Measurements from ENCODE around the gene SMCO2. TPM values are rescaled to one million over a fixed set of nuclear protein-coding genes. Genes with fewer than 3 reads are reported as not detected.

The SMCO2 gene
- total and polyA plus RNA-seq, 4 donors: 0.40 to 2.2 (median 1.2) TPM

DNA sequence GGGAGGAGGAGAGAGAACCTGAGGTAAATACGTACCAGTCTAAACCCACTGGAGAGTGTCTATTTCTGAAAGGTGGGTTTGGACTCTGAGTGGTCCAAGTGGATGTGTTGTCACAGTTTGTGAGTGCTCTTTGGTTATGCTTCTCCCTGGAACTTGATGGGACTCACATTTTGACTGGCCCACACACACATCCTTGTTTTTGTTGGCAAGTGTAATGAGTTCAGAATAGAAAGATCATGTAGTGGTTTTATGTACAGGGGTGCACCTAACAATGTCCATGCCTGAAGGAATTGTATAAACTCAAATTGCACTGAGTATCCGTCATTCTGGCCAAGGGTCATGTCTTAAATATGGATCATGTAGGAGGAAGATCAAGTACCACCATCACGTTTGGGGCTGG, 82.3 kb downstream of the SMCO2 start:
- WGBS (ENCODE audit: insufficient coverage): 82% methylated on average over 2 of the region's 3 CpGs
- no peak for DNase-seq (ENCODE audit: low read depth in 4 of 6, low spot score in 6 of 6)
- Histone ChIP-seq H3K4me1 (ENCODE audit: control insufficient read depth, insufficient read depth, low read length) (peaks cover 3% of the 10 kb centered on the region), H3K27me3 (ENCODE audit: control insufficient read depth, insufficient read depth, low read length) (no peaks in the 10 kb centered on the region), H3K36me3 (ENCODE audit: control insufficient read depth, insufficient read depth, low read length) (no peaks in the 10 kb centered on the region), H3K4me3 (ENCODE audit: low read depth, low read length) (no peak overlapping the region), H3K27ac (ENCODE audit: low read depth, low read length) (no peak overlapping the region), H3K9me3 (ENCODE audit: control insufficient read depth, insufficient read depth, low read length) (no peaks in the 10 kb centered on the region)

DNA sequence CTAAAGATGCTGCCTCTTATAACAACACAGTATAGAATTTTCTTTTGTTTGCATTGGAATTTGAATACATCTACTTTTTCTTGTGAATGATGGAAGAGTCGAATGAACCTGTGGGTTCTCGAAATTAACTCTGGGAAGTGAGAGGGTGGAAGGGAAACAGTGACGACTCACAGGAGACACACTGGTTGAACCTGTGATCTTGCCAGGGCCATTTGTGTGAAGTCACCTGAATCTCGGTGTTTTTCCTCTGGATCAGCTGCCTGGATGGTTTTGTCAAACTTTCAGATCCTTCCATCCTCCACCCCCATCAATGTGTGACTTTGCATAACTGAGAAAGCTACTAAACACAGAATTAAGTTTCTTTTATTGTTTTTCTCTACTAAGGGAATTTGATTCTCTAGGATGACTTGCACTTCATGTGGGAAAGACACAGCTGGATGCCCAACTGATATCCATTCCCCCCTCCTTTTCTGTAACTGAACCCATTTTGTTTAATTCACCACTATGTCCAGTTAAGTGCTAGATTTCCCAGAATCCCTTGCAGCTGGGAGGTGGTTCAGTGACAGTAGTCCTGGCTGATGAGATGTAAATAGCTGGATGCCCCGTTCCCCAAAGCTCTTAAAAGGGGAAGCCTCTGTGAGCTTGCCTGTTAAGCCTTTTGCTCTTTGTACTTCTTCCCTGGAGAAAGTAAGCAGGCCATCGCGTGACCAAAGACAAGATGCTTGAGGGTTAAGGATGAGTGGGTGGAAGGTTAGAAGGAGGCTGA, 83.8 kb downstream of the SMCO2 start:
- H3K27ac ChIP-seq (ENCODE audit: low read depth, low read length): no peak overlapping the region
- 77% methylated on average over 3 of the region's 7 CpGs for WGBS (ENCODE audit: insufficient coverage)

DNA sequence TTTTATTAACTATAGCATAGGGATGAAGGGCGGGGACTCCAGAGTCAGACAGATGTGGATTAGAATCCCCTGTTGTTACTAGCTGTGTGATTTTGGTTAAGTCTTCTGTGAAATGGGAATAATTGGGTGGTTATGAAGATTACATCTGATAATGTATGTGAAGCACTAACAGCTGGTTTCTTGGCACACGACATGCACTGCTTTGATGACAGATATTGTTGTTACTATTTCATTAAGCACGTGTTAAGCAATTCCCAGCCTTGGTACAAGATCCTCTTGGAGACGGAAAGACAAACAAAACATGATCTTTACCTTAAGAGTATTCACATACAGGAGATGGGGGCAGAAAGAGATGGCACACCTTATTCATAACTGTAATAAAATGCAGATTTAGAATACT, 85.4 kb downstream of the SMCO2 start:
- Histone ChIP-seq H3K4me3 (ENCODE audit: low read depth, low read length) (no peak overlapping the region), H3K36me3 (ENCODE audit: control insufficient read depth, insufficient read depth, low read length) (no peaks in the 10 kb centered on the region), H3K27me3 (ENCODE audit: control insufficient read depth, insufficient read depth, low read length) (no peaks in the 10 kb centered on the region), H3K27ac (ENCODE audit: low read depth, low read length) (no peak overlapping the region), H3K9me3 (ENCODE audit: control insufficient read depth, insufficient read depth, low read length) (no peaks in the 10 kb centered on the region), H3K4me1 (ENCODE audit: control insufficient read depth, insufficient read depth, low read length) (peaks cover 3% of the 10 kb centered on the region)
- no peak for DNase-seq (ENCODE audit: low read depth in 4 of 6, low spot score in 6 of 6)
- no CpG with 5 or more reads among the region's 4 CpGs for WGBS (ENCODE audit: insufficient coverage)

More for the DNA sequence above, 83.8 kb downstream of the SMCO2 start:
- Histone ChIP-seq H3K4me3 (ENCODE audit: low read depth, low read length) (no peak overlapping the region), H3K4me1 (ENCODE audit: control insufficient read depth, insufficient read depth, low read length) (peaks cover 3% of the 10 kb centered on the region), H3K36me3 (ENCODE audit: control insufficient read depth, insufficient read depth, low read length) (no peaks in the 10 kb centered on the region), H3K27me3 (ENCODE audit: control insufficient read depth, insufficient read depth, low read length) (no peaks in the 10 kb centered on the region), H3K9me3 (ENCODE audit: control insufficient read depth, insufficient read depth, low read length) (no peaks in the 10 kb centered on the region)
- no peak for DNase-seq (ENCODE audit: low read depth in 4 of 6, low spot score in 6 of 6)

DNA sequence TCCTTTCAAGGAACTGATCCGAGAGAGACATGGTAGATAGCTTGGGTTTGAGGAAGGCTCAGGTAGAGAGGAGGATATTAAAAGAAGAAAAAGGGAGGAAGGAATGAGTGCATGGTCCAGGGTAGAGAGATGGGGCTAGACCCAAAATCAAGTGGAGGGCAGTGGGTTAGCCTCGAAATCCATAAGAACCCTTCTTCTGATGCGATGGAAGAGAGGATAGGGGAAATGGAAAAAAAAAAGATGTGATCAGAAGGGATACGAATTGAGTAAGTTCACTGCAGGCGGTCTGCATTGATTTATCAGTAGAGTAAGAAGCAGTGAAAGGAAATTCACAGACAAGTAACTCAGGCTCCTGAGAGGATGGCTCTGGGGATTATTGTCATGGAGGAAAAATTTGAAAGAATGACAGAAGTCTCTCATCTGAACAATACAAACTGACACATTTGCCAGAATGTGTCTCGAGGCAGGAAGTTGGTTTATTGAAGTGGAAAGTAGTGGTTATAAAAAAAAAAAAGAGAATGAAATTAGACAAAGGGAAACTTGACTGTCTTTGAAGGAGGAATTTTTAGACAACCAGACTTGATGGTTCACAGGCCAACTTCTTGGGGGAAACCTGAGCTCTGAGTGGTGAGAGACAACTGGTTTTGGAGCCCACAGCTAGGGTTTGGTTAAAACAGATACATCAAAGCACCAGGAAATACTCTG, 87.7 kb downstream of the SMCO2 start:
- no peaks in the 10 kb centered on the region for H3K4me1 ChIP-seq (ENCODE audit: control insufficient read depth, insufficient read depth, low read length)
- no peaks in the 10 kb centered on the region for H3K27me3 ChIP-seq (ENCODE audit: control insufficient read depth, insufficient read depth, low read length)
- H3K4me3 ChIP-seq (ENCODE audit: low read depth, low read length): no peak overlapping the region
- no peak overlapping the region for H3K27ac ChIP-seq (ENCODE audit: low read depth, low read length)
- no peaks in the 10 kb centered on the region for H3K36me3 ChIP-seq (ENCODE audit: control insufficient read depth, insufficient read depth, low read length)
- no peak for DNase-seq (ENCODE audit: low read depth in 4 of 6, low spot score in 6 of 6)
- H3K9me3 ChIP-seq (ENCODE audit: control insufficient read depth, insufficient read depth, low read length): no peaks in the 10 kb centered on the region
- 85% methylated on average over 6 of the region's 6 CpGs for WGBS (ENCODE audit: insufficient coverage)

DNA sequence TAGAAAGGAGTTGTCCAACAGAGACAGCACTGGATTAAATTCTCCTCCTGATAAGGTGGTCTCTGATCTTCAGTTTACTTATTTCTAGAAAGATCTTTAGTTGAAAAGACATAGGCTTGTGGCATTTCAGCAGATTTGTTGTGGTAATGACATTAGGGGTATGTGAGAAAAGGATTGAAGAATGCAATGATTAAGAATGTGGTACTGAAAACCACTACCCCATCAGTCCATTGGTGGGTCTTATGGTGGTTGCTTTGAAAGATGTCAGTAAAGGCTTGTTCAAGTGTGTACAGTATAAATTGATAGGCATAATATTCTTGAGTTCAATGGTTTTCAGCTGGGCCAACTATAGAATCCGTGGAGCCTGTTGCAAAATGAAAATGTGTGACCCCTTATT, 88.2 kb downstream of the SMCO2 start:
- DNase-seq (ENCODE audit: low read depth in 4 of 6, low spot score in 6 of 6): no peak
- Histone ChIP-seq H3K4me1 (ENCODE audit: control insufficient read depth, insufficient read depth, low read length) (no peaks in the 10 kb centered on the region), H3K27ac (ENCODE audit: low read depth, low read length) (no peak overlapping the region), H3K4me3 (ENCODE audit: low read depth, low read length) (no peak overlapping the region), H3K27me3 (ENCODE audit: control insufficient read depth, insufficient read depth, low read length) (no peaks in the 10 kb centered on the region), H3K36me3 (ENCODE audit: control insufficient read depth, insufficient read depth, low read length) (no peaks in the 10 kb centered on the region), H3K9me3 (ENCODE audit: control insufficient read depth, insufficient read depth, low read length) (no peaks in the 10 kb centered on the region)
- no CpG with 5 or more reads among the region's 1 CpG for WGBS (ENCODE audit: insufficient coverage)

DNA sequence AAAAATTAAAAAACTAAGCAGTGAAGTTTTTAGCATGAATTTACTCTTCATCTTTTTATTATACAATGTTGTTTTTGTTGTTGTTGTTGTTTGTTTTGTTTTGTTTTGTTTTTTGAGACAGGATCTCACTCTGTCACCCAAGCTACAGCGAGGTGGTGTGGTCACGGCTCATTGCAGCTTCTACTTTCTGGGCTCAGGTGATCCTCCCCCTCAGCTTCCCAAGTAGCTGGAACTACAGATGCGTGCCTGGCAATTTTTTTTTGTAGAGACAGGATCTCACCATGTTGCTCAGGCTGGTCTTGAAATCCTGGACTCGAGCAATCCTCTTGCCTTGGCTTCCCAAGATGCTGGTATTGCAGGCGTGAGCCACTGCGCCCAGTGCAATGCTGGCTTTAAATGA, 88.8 kb downstream of the SMCO2 start:
- Histone ChIP-seq H3K4me3 (ENCODE audit: low read depth, low read length) (no peak overlapping the region), H3K27ac (ENCODE audit: low read depth, low read length) (no peak overlapping the region), H3K27me3 (ENCODE audit: control insufficient read depth, insufficient read depth, low read length) (no peaks in the 10 kb centered on the region), H3K9me3 (ENCODE audit: control insufficient read depth, insufficient read depth, low read length) (no peaks in the 10 kb centered on the region), H3K36me3 (ENCODE audit: control insufficient read depth, insufficient read depth, low read length) (no peaks in the 10 kb centered on the region), H3K4me1 (ENCODE audit: control insufficient read depth, insufficient read depth, low read length) (no peaks in the 10 kb centered on the region)
- DNase-seq (ENCODE audit: low read depth in 4 of 6, low spot score in 6 of 6): no peak
- WGBS (ENCODE audit: insufficient coverage): 94% methylated on average over 3 of the region's 6 CpGs

DNA sequence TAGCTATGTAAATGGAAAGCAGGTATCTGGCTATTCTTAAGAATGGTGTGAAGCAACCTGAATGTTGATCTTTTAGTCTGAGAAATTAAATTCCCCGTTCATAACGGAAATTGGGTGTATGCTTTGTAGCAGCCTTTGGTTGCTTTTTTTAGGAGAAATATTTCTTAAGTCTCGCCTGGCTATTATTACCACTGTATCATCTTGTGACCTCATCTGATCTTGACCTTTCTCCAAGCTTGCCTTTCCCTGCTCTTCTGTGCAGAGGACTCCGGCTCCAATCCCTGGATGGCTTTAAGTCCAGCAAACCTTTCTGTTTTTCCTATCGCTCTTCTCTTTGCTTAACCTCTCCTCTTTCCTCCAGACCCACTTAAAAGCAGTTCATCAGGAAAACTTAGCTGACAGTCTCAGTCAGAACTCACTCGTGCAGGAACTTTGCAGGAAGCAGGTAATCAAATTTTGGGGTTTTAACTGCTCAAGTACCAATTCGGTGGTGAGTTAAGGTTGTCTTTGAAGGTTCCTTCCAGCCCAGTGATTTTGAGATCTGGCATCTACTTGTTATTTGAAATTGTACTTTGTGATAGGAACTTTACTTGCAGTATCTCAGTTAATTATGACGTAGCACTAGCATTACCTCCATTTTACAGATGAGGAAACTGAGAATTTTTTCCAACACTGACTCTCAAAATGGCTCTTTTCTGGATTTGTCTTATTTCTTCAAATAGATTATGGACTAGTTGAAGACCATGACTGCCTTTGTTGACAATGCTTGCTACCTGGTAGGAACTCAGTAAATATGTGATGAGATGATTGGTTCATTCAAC, 91.5 kb downstream of the SMCO2 start:
- no peaks in the 10 kb centered on the region for H3K36me3 ChIP-seq (ENCODE audit: control insufficient read depth, insufficient read depth, low read length)
- no peaks in the 10 kb centered on the region for H3K4me1 ChIP-seq (ENCODE audit: control insufficient read depth, insufficient read depth, low read length)
- no peak overlapping the region for H3K4me3 ChIP-seq (ENCODE audit: low read depth, low read length)
- 82% methylated on average over 3 of the region's 8 CpGs for WGBS (ENCODE audit: insufficient coverage)
- H3K9me3 ChIP-seq (ENCODE audit: control insufficient read depth, insufficient read depth, low read length): no peaks in the 10 kb centered on the region
- DNase-seq (ENCODE audit: low read depth in 4 of 6, low spot score in 6 of 6): no peak
- no peaks in the 10 kb centered on the region for H3K27me3 ChIP-seq (ENCODE audit: control insufficient read depth, insufficient read depth, low read length)
- H3K27ac ChIP-seq (ENCODE audit: low read depth, low read length): no peak overlapping the region

DNA sequence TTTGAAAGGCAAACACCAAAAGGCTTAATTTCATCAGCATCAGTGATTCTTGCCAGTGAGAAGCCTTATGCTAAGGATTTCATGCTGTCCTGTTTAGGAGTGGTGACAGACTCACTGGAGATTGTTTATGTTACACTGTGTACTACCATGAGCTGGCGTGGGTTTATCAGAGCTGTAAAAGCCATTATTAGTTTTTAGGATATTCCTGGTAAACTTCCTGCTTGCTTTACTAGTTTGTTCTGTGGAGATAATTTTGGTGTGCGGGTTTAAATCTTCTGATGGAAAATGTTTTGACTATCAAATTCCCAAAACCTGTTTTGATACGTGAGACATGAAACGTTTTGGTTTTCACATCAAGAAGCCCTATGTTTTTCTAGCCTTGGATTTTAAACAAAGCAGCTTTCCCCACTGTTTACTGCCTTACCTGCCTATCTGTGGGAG, 92.7 kb downstream of the SMCO2 start:
- DNase-seq (ENCODE audit: low read depth in 4 of 6, low spot score in 6 of 6): no peak
- Histone ChIP-seq H3K27me3 (ENCODE audit: control insufficient read depth, insufficient read depth, low read length) (no peaks in the 10 kb centered on the region), H3K4me3 (ENCODE audit: low read depth, low read length) (no peak overlapping the region), H3K36me3 (ENCODE audit: control insufficient read depth, insufficient read depth, low read length) (no peaks in the 10 kb centered on the region), H3K27ac (ENCODE audit: low read depth, low read length) (no peak overlapping the region), H3K9me3 (ENCODE audit: control insufficient read depth, insufficient read depth, low read length) (no peaks in the 10 kb centered on the region), H3K4me1 (ENCODE audit: control insufficient read depth, insufficient read depth, low read length) (no peaks in the 10 kb centered on the region)
- WGBS (ENCODE audit: insufficient coverage): 71% methylated on average over 1 of the region's 4 CpGs

DNA sequence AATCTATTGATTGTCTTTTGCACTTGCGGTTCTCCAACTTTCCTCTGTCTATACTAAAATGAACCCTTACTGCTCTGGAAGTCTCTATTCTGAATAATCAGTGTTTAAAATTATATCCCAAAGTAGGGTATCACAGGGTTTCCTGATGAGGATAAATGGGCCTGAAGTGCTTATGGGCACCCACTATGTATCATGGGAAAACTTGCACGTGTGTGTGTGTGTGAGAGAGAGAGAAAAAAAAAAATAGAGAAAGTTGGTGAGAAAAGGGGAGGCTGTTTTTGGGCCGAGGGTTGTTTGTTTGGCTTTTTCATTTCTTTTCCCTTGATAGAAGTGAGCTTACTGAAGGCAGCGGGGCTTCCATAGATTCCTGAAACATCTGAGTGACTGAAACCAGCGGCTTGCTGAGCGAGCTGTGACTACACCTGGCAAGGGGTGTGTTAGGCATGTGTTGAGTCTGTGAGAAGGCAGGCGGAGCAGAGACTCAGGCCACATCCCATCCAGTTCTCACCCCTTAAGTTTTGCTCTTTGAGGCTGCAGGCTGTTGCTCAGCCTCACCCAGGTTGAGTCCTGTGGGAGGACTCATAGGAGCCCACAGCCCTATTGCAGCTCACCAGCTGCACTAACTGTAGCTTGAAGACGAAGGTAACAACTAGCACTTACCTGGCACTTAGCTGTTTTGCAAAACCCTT, 94.6 kb downstream of the SMCO2 start:
- H3K27me3 ChIP-seq (ENCODE audit: control insufficient read depth, insufficient read depth, low read length): no peaks in the 10 kb centered on the region
- H3K4me3 ChIP-seq (ENCODE audit: low read depth, low read length): no peak overlapping the region
- H3K36me3 ChIP-seq (ENCODE audit: control insufficient read depth, insufficient read depth, low read length): no peaks in the 10 kb centered on the region
- 77% methylated on average over 3 of the region's 8 CpGs for WGBS (ENCODE audit: insufficient coverage)
- DNase-seq (ENCODE audit: low read depth in 4 of 6, low spot score in 6 of 6): no peak
- no peaks in the 10 kb centered on the region for H3K9me3 ChIP-seq (ENCODE audit: control insufficient read depth, insufficient read depth, low read length)
- H3K4me1 ChIP-seq (ENCODE audit: control insufficient read depth, insufficient read depth, low read length): no peaks in the 10 kb centered on the region
- H3K27ac ChIP-seq (ENCODE audit: low read depth, low read length): no peak overlapping the region

Data from spinal cord (tissue), 10 donors.